KMS-11 (cell line): ENCODE measurements around the gene RPS29.

Experiments used
- H2AFZ ChIP-seq: fragments of 200-600 bp; sonication (generic); 2 replicates; pipeline ENCODE4 v1.6.1; 2016; ENCODE audit warnings: antibody characterized with exemption, mixed run types, low read depth
- H3K27ac ChIP-seq: fragments of 200-600 bp; sonication (generic); 2 replicates; pipeline ENCODE4 v1.6.1; 2016; ENCODE audit warnings: mild to moderate bottlenecking, mixed run types
- H3K27me3 ChIP-seq: fragments of 200-600 bp; sonication (generic); 2 replicates; pipeline ENCODE4 v1.6.1; 2017; ENCODE audit warnings: mild to moderate bottlenecking, low read depth, mixed run types, moderate library complexity; ENCODE audit not compliant: insufficient read depth
- H3K36me3 ChIP-seq: fragments of 200-600 bp; sonication (generic); 2 replicates; pipeline ENCODE4 v1.6.1; 2017; ENCODE audit warnings: mild to moderate bottlenecking, mixed run types; ENCODE audit not compliant: insufficient read depth
- H3K4me1 ChIP-seq: fragments of 200-600 bp; sonication (generic); 2 replicates; pipeline ENCODE4 v1.6.1; 2016; ENCODE audit warnings: mild to moderate bottlenecking, low read depth, mixed run types; ENCODE audit not compliant: poor library complexity, severe bottlenecking
- H3K4me2 ChIP-seq: fragments of 200-600 bp; sonication (generic); 2 replicates; pipeline ENCODE4 v1.7.0; 2016; ENCODE audit warnings: mild to moderate bottlenecking, mixed run types
- H3K4me3 ChIP-seq: fragments of 200-600 bp; sonication (generic); IDR thresholded peaks from 2 replicates; pipeline ENCODE4 v1.6.1; 2017; ENCODE audit warnings: low read depth, low read length, mixed read lengths; ENCODE audit not compliant: insufficient read depth
- H3K79me2 ChIP-seq: fragments of 200-600 bp; sonication (generic); 2 replicates; pipeline ENCODE4 v1.6.1; 2016; ENCODE audit warnings: low read depth, mixed run types; ENCODE audit not compliant: insufficient read depth
- H3K9ac ChIP-seq: fragments of 200-600 bp; sonication (generic); 2 replicates; pipeline ENCODE4 v1.6.1; 2016; ENCODE audit warnings: mild to moderate bottlenecking, mixed run types
- H4K20me1 ChIP-seq: fragments of 200-600 bp; sonication (generic); 2 replicates; pipeline ENCODE4 v1.6.1; 2016; ENCODE audit warnings: mild to moderate bottlenecking, mixed run types; ENCODE audit not compliant: insufficient read depth
- CTCF ChIP-seq: fragments of 200-600 bp; sonication (generic); conservative IDR thresholded peaks from 2 replicates; pipeline ENCODE4 v1.6.1; 2017; ENCODE audit warnings: low read depth, mild to moderate bottlenecking, antibody characterized with exemption, low read length, moderate library complexity, mixed read lengths

RPS29 gene

GRCh38 chr14:49551569-49551968 is 34.6 kb downstream of the RPS29 start:
- H3K9ac ChIP-seq = no peak overlapping the region
- H3K27ac ChIP-seq = no peak overlapping the region
- TF ChIP-seq CTCF = no peak
- H4K20me1 ChIP-seq = no peaks in the 10 kb centered on the region
- H3K79me2 ChIP-seq = no peaks in the 10 kb centered on the region
- no peaks in the 10 kb centered on the region for H3K4me1 ChIP-seq
- no peaks in the 10 kb centered on the region for H3K36me3 ChIP-seq
- H3K4me3 ChIP-seq = no peak overlapping the region
- no peak overlapping the region for H2AFZ ChIP-seq
- H3K27me3 ChIP-seq = no peaks in the 10 kb centered on the region
- H3K4me2 ChIP-seq = no peak overlapping the region

- H3K4me1 ChIP-seq = no peaks in the 10 kb centered on the region
- no peaks in the 10 kb centered on the region for H3K36me3 ChIP-seq
- no peak overlapping the region for H3K9ac ChIP-seq
- no peaks in the 10 kb centered on the region for H3K27me3 ChIP-seq
- no peak overlapping the region for H3K27ac ChIP-seq
- H2AFZ ChIP-seq = no peak overlapping the region
- TF ChIP-seq CTCF = no peak
- H3K79me2 ChIP-seq = no peaks in the 10 kb centered on the region
- no peak overlapping the region for H3K4me3 ChIP-seq
- no peaks in the 10 kb centered on the region for H4K20me1 ChIP-seq
- H3K4me2 ChIP-seq = no peak overlapping the region
These were observed 35.6 kb downstream of the RPS29 start for GRCh38 chr14:49550286-49551184.

- Histone ChIP-seq H3K36me3 (no peaks in the 10 kb centered on the region), H3K4me1 (no peaks in the 10 kb centered on the region), H3K4me2 (no peak overlapping the region), H2AFZ (no peak overlapping the region), H3K27me3 (no peaks in the 10 kb centered on the region), H3K79me2 (no peaks in the 10 kb centered on the region), H3K4me3 (no peak overlapping the region), H4K20me1 (no peaks in the 10 kb centered on the region), H3K27ac (no peak overlapping the region), H3K9ac (no peak overlapping the region)
- no peak for TF ChIP-seq CTCF
These were observed 36.3 kb downstream of the RPS29 start for GRCh38 chr14:49549881-49550280.

- no peaks in the 10 kb centered on the region for H3K27me3 ChIP-seq
- H3K36me3 ChIP-seq = no peaks in the 10 kb centered on the region
- H3K79me2 ChIP-seq = no peaks in the 10 kb centered on the region
- H3K4me2 ChIP-seq = no peak overlapping the region
- no peaks in the 10 kb centered on the region for H4K20me1 ChIP-seq
- H3K4me1 ChIP-seq = no peaks in the 10 kb centered on the region
- no peak overlapping the region for H3K4me3 ChIP-seq
- TF ChIP-seq CTCF = no peak
- no peak overlapping the region for H2AFZ ChIP-seq
- no peak overlapping the region for H3K27ac ChIP-seq
- H3K9ac ChIP-seq = no peak overlapping the region
These were observed 36.7 kb downstream of the RPS29 start for GRCh38 chr14:49549446-49549845.
